Erythroblast (primary cell): ENCODE data around the gene LRPPRC.

ENCODE experiments used
- GATA1 ChIP-seq: IDR thresholded peaks from 2 replicates; pipeline ENCODE4 v1.6.1; 2011; ENCODE audit warnings: low read depth, mild to moderate bottlenecking, control low read depth, low read length, moderate library complexity
- POLR2A ChIP-seq: IDR thresholded peaks from 2 replicates; pipeline ENCODE4 v1.6.1; 2011; ENCODE audit warnings: mild to moderate bottlenecking, low read length

- TF ChIP-seq POLR2A: no peak
- no peak for TF ChIP-seq GATA1
Observed at GRCh38 chr2:43894743-43895142, 101.0 kb downstream of the LRPPRC start.
